GM12801 (cell line): ENCODE measurements around the gene RUNDC1.

Experiments used
- TF ChIP-seq, protein P1 (sequence below): IDR thresholded peaks from one replicate; pipeline ENCODE4 v1.5.1; 2011; ENCODE audit warnings: control low read depth; ENCODE audit not compliant: insufficient read length; ENCODE audit errors: extremely low read depth

The RUNDC1 gene

DNA sequence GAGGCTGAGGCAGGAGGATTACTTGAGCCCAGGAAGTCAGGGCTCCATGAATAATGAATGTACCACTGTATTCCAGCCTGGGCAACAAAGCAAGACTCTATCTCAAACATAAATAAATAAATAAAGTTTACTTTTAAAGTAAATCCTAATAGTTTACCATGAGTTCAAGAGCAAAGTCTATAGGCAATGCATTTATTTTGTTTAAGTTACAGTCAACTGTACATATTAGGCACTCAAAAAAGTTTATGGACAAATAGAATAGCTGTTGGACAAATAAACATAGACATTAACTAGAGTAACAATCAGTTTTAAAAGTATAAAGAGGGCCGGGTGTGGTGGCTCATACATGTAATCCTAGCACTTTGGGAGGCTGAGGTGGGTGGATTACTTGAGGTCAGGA is 12.4 kb upstream of the RUNDC1 start:
- TF ChIP-seq, protein P1, sequence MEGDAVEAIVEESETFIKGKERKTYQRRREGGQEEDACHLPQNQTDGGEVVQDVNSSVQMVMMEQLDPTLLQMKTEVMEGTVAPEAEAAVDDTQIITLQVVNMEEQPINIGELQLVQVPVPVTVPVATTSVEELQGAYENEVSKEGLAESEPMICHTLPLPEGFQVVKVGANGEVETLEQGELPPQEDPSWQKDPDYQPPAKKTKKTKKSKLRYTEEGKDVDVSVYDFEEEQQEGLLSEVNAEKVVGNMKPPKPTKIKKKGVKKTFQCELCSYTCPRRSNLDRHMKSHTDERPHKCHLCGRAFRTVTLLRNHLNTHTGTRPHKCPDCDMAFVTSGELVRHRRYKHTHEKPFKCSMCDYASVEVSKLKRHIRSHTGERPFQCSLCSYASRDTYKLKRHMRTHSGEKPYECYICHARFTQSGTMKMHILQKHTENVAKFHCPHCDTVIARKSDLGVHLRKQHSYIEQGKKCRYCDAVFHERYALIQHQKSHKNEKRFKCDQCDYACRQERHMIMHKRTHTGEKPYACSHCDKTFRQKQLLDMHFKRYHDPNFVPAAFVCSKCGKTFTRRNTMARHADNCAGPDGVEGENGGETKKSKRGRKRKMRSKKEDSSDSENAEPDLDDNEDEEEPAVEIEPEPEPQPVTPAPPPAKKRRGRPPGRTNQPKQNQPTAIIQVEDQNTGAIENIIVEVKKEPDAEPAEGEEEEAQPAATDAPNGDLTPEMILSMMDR, result no peak

DNA sequence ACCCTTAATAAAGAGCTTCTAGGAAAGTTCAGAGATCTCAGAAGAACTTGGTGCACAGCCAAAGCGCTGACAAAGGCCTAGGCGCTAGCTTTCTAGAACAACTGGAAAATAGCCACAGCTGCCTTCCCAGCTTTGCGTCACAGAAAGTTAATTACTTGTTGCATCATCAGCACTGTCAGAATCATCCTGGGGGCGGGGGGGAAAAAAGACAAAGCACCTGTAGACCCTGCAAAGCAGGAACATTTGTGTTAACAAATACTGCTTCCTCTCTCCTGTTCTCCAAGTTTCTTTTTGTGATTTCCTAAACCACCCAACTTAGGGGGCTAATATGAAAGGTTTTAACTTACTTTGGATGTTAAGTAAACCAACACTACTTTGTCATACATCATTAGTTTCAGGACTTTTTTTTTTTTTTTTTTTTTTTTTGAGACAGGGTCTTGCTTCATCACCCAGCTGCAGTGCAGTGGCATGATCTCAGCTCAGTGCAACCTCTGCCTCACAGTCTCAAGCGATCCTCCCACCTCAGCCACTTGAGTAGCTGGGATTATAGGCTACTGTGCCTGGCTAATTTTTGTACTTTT is 11.3 kb upstream of the RUNDC1 start:
- TF ChIP-seq, protein P1, result no peak

DNA sequence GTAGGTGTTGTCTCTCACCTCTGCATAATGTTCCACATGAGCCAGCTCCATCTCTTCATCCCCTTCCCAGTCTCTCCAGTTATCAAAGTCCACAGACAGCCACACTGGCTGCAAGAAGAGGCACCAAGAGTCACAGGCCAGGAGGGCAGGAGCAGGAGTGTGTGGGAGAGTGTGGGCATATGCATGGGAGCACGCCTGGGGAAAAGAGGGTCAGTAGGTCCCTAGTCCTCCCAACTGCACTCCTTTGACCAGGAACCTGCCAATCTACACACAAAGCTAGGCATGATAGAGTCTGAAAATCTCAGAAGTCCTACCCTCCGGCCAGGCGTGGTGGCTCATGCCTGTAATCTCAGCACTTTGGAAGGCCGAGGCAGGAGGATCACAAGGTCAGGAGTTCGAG is 8.8 kb upstream of the RUNDC1 start:
- TF ChIP-seq, protein P1, result no peak

DNA sequence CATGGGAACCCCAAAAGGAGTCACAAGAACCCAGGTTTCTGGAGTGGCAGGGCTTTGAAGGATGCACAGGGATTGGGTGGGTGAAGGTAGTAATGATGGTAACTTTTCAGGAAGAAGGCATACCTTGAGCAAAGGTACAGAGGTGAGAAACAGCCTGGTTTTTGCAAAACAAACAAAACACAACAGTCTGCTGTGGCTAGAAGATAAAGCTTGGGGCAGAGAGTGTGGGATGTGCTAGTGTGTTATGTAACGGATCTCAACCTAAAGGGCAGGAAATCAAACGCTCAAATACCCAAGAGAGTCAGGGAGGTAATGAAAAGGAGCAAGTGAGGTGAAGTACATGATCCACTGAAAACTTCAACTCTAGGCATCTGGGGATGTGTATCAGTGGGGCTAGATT is 5.1 kb upstream of the RUNDC1 start:
- TF ChIP-seq, protein P1, result no peak

DNA sequence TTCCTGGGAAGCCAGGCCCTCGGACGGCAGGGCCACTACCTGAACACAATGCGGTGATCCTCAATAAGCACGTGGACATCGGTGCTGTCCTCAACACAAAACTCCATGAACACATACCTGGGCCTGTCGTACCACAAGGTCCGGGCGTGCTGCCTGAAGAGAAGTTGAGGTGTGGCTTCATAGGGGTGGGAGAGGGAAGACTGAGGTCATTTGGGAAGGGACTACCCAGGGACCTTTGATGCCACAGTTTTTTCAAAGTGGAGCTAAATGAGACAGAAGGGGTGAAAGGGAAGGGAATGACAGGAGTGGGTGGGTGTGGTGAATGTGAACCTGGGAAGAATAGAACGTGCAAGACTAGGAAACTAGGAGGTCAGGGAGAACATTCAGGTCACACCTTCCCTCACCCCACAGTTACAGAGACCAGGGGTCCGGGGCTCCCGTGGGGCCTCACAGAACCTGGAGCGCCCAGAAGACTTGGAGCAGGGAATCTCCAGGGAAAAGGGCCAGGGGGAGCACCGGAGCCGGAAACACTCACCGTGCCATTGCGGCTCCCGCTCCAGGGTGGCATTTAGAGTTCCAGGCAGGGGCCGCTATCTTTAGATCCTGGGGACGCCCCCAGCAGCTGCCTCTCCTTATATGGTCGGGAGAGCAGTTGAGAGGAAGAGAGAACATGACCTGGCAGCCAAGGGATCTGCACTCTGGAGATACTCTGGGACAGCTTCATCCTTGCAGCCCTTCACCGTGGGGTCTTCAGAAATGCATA is 673 bp upstream of the RUNDC1 start, which contains the start of gene PTGES3L:
Gene PTGES3L (minus strand): TSS at position 570 of the 763 bp plus-strand sequence. CDS start 27 bp downstream, at position 543.
- TF ChIP-seq, protein P1, result no peak

DNA sequence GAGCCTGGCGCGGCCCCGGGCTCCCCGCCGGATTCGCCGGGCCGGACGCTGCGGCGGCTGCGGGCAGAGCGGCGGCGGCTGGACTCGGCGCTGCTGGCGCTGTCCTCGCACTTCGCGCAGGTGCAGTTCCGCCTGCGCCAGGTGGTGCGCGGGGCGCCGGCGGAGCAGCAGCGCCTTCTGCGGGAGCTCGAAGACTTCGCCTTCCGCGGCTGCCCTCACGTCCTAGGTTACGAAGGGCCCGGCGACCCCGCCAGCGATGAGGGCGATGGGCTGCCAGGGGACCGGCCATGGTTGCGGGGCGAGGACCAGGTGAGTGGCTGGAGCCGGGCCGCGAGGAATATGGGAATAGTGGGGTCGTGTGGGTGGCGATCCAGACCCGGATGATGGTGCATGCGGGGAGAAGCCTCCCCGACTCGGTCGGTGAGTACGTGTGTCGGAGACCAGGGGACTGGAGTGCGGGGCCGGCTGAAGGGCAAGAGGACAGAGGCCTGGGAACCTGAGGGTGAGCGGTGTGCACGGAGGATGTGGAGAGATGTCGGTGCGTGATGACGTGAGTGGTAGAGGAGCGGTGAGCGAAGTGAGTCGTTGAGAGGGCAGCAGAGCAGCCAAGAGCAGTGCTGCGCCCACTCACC is 517 bp downstream of the RUNDC1 start:
- TF ChIP-seq, protein P1, result no peak

DNA sequence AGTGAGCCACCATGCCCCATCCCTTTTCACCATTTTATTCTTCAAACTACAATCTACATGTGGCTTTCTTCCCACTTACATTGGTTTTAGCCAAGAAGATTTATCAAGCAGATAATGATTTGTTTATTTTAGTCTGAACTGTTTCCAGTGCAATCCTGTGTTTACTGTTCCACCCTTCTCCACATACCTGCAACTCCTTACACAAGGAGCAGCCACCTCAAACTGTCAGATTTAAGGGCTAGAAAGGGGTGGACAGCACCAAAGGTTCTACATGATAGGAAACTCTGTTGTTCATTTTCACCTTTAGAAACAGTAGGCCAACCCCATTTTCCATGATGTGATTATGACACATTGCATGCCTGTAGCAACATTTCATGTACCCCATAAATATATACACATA is 1.9 kb downstream of the RUNDC1 start:
- TF ChIP-seq, protein P1, result no peak
